Left lung (tissue), 10 donors: ENCODE results near the gene RHEB. TPM values are rescaled to one million over a fixed set of nuclear protein-coding genes. Genes with fewer than 3 reads are reported as not detected.
A peak's percentile ranks its signal among the peaks of the same experiment; 100 is the strongest.

ENCODE experiments used
- ATAC-seq: fragments of 200-7000 bp; cut with Tn5 transposase; one replicate; pipeline ENCODE4 v1.9.1; 2020; ENCODE audit warnings: moderate library complexity
- DNase-seq, 4 donors: peaks; one replicate each; pipeline ENCODE4 v3.0.0-alpha.2; 2013 to 2020
- H3K27ac ChIP-seq, 2 donors: fragments of 200-600 bp; sonication (generic) in 1 of 2; one replicate each; pipeline versions ENCODE4 v1.5.0 to v1.8.0; 2020 to 2021
- H3K27me3 ChIP-seq, 2 donors: fragments of 200-600 bp; sonication (generic) in 1 of 2; one replicate each; pipeline versions ENCODE4 v1.5.0 to v1.8.0; 2020 to 2021
- H3K36me3 ChIP-seq, 2 donors: fragments of 200-600 bp; sonication (generic) in 1 of 2; one replicate each; pipeline versions ENCODE4 v1.5.0 to v1.8.0; 2020 to 2021
- H3K4me1 ChIP-seq, 2 donors: fragments of 200-600 bp; one replicate each; pipeline ENCODE4 v1.8.0; 2021
- H3K4me3 ChIP-seq, 2 donors: fragments of 200-600 bp; sonication (generic) in 1 of 2; one replicate each; pipeline versions ENCODE4 v1.5.0 to v1.8.0; 2020 to 2021; ENCODE audit warnings: mild to moderate bottlenecking in 1 of 2
- H3K9me3 ChIP-seq, 2 donors: fragments of 200-600 bp; sonication (generic) in 1 of 2; one replicate each; pipeline versions ENCODE4 v1.5.0 to v1.8.0; 2020 to 2021
- CTCF ChIP-seq, 2 donors: fragments of 200-600 bp; sonication (generic) in 1 of 2; IDR thresholded peaks; one replicate each; pipeline versions ENCODE4 v1.5.0 to v1.8.0; 2021; ENCODE audit warnings: antibody characterized with exemption in 2 of 2
- intact Hi-C, 2 donors: fragments of 100-400 bp; cut with DNase I; formaldehyde crosslinking; loops; one replicate each; pipeline versions ENCODE4 v1.11.2 to v1.14.2; 2022
- polyA plus RNA-seq, 6 donors: library from polyadenylated mRNA; unstranded; fragments of 120-200 nt; gene quantifications; one replicate each; pipeline ENCODE4 v1.2.1, GENCODE V29; 2013; ENCODE audit not compliant: insufficient read length in 6 of 6
- total RNA-seq, 2 donors: library from RNA; stranded (reverse); fragmentation: NEBNext Ultra II Directional; extraction: Animal tissue kit (Norgen Biotek cat#: 25700); gene quantifications; one replicate each; pipeline ENCODE4 v1.2.1, GENCODE V29; 2021
- donor health status: DM: no; HTN: yes; CAD: no.
- donor health status: DM: no; HTN: no; CAD: no.

Gene RHEB
- total and polyA plus RNA-seq, 8 donors = 85.3 to 110 (median 105) TPM

DNA sequence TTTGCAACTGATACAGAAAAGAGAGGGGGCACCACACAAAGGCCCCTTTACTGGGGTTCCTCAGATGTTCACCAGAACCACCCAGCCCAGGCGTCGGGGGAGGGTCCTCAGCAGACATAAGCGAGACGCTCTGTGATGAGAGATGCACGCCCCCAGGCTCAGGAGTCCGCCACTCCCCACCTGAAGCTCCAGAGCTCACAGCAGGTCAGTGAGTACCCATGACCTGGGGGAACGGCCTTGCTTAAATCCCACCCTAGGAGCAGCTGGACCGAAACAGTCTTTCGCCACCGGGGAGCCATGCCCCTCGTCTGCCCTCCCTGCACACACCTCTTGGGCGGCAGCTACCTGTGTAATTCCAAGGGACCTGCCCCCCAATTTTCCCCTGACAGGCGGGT is 82.5 kb downstream of the RHEB start:
- Histone ChIP-seq H3K9me3 (no peaks in the 10 kb centered on the region), H3K4me3 (no peak overlapping the region), H3K36me3 (no peaks in the 10 kb centered on the region), H3K27ac (no peak overlapping the region), H3K4me1 (peaks cover 7 to 12% of the 10 kb centered on the region in 2 donors), H3K27me3 (peaks cover 0 to 42% of the 10 kb centered on the region in 2 donors)
- no peak for TF ChIP-seq CTCF (IDR thresholded peaks at IDR 0.05)
- intact Hi-C loops = no loop called here
- DNase-seq (peak in 1 of 4 donors; percentile 28), ATAC-seq (no peak)

DNA sequence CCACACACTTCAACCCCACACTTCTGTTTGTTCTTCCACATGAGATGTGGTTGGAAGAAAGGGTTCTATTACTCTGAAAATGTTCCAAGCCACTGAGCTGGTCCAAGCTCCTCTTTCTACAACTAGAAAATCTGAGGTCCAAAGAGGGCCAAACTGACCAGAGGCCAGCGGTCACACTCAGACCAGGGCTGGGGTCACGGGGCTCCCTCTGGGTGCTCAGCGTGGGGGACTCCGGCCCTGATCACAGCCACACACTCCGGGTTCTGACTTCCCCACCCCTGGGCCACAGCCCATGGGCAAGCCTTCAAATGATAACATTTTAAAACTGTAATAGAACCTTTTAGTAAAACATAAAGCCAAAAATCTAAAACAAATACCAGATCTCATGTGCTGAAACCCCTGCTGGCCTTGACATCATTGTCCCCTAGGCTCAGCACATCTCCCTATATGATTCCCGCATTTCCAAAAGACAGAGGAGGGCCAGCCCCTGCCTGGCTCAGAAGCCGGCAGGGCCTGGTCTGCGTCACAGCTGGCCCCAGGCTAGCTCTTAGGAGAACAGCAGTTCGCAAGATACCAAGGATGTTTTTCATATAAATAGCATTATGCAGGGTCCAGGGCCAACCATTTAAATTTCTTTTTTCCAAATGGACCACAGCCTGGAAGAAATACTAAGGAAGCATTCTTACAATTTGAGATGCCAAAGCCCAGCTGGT is 83.1 kb downstream of the RHEB start:
- DNase-seq (peak in 1 of 4 donors; percentile 28), ATAC-seq (no peak)
- intact Hi-C loops = no loop called here
- TF ChIP-seq CTCF (IDR thresholded peaks at IDR 0.05) = no peak
- H3K36me3 ChIP-seq = no peaks in the 10 kb centered on the region
- peaks cover 7 to 12% of the 10 kb centered on the region in 2 donors for H3K4me1 ChIP-seq
- H3K9me3 ChIP-seq = no peaks in the 10 kb centered on the region
- H3K27me3 ChIP-seq = peaks cover 0 to 44% of the 10 kb centered on the region in 2 donors
- H3K27ac ChIP-seq = peak overlapping the region in 1 of 2 donors; percentile 9
- no peak overlapping the region for H3K4me3 ChIP-seq

DNA sequence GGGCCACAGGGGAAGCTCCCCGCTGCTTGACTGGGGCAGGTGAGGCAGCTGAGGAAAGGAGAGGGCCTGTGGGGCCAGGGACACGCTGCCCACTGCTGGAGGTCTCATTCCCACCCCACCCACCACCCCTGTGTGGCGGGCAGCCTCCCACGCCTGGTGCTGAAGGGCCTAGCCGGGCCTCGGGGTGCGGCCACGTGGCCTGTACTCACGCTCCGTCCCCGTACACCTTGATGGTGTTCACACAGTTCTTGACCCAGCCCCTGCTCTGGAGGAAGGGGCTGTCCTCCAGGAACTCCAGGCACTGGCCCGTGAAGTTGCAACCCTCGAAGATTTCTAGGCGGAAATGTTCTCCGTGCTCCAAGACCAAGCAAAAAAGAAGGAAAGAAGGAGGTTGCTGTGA is 83.7 kb downstream of the RHEB start:
- no peak overlapping the region for H3K27ac ChIP-seq
- DNase-seq = peak in 1 of 4 donors; percentile 28
- TF ChIP-seq CTCF (IDR thresholded peaks at IDR 0.05) = no peak

GRCh38 chr7:151435103-151435916 is 84.4 kb downstream of the RHEB start:
- no peak for TF ChIP-seq CTCF (IDR thresholded peaks at IDR 0.05)
- intact Hi-C loops = no loop called here
- no peak overlapping the region for H3K4me3 ChIP-seq
- H3K9me3 ChIP-seq = no peaks in the 10 kb centered on the region
- peaks cover 4 to 7% of the 10 kb centered on the region in 2 donors for H3K4me1 ChIP-seq
- no peaks in the 10 kb centered on the region for H3K36me3 ChIP-seq
- peaks cover 0 to 36% of the 10 kb centered on the region in 2 donors for H3K27me3 ChIP-seq
- no peak overlapping the region for H3K27ac ChIP-seq
- peak in 1 of 4 donors; percentile 26 for DNase-seq
- ATAC-seq = no peak

More for the DNA sequence above, 83.7 kb downstream of the RHEB start:
- peaks cover 0 to 42% of the 10 kb centered on the region in 2 donors for H3K27me3 ChIP-seq
- intact Hi-C loops = no loop called here
- ATAC-seq = no peak
- peaks cover 7% of the 10 kb centered on the region in 2 donors for H3K4me1 ChIP-seq
- no peaks in the 10 kb centered on the region for H3K36me3 ChIP-seq
- H3K9me3 ChIP-seq = no peaks in the 10 kb centered on the region
- no peak overlapping the region for H3K4me3 ChIP-seq

GRCh38 chr7:151434549-151434948 is 85.1 kb downstream of the RHEB start:
- no peaks in the 10 kb centered on the region for H3K36me3 ChIP-seq
- intact Hi-C loops = no loop called here
- DNase-seq (no peak), ATAC-seq (no peak)
- no peak overlapping the region for H3K4me3 ChIP-seq
- H3K4me1 ChIP-seq = peaks cover 6 to 8% of the 10 kb centered on the region in 2 donors
- no peaks in the 10 kb centered on the region for H3K9me3 ChIP-seq
- H3K27ac ChIP-seq = no peak overlapping the region
- H3K27me3 ChIP-seq = peaks cover 0 to 28% of the 10 kb centered on the region in 2 donors
- TF ChIP-seq CTCF (IDR thresholded peaks at IDR 0.05) = no peak
